MM.1S (cell line): ENCODE data around the gene RPL36AL.

ENCODE experiments used
- DNase-seq: peaks from one replicate; pipeline ENCODE4 v3.0.0-alpha.2; 2015
- H2AFZ ChIP-seq: fragments of 300-600 bp; sonication (generic); 2 replicates; pipeline ENCODE4 v1.6.0; 2016; ENCODE audit warnings: antibody characterized with exemption, low read length
- H3F3A ChIP-seq: fragments of 300-600 bp; sonication (generic); 2 replicates; pipeline ENCODE4 v1.6.1; 2016; ENCODE audit warnings: mild to moderate bottlenecking, antibody characterized with exemption, low read length, moderate library complexity, mixed read lengths; ENCODE audit not compliant: insufficient read depth
- H3K27ac ChIP-seq: fragments of 300-600 bp; sonication (generic); 2 replicates; pipeline ENCODE4 v1.5.1; 2016; ENCODE audit warnings: mild to moderate bottlenecking, low read length
- H3K27me3 ChIP-seq: fragments of 300-600 bp; sonication (generic); replicated peaks from 2 replicates; pipeline ENCODE4 v1.6.0; 2016; ENCODE audit warnings: low read length; ENCODE audit not compliant: insufficient read depth
- H3K36me3 ChIP-seq: fragments of 300-600 bp; sonication (generic); replicated peaks from 2 replicates; pipeline ENCODE4 v1.6.1; 2016; ENCODE audit warnings: mild to moderate bottlenecking, low read length, mixed read lengths; ENCODE audit not compliant: insufficient read depth
- H3K4me1 ChIP-seq: fragments of 300-600 bp; sonication (generic); 2 replicates; pipeline ENCODE4 v1.6.1; 2016; ENCODE audit warnings: low read length, mixed read lengths
- H3K4me2 ChIP-seq: fragments of 300-600 bp; sonication (generic); 2 replicates; pipeline ENCODE4 v1.6.0; 2016; ENCODE audit warnings: low read depth, low read length
- H3K4me3 ChIP-seq: fragments of 300-600 bp; sonication (generic); 2 replicates; pipeline ENCODE4 v1.5.1; 2016; ENCODE audit warnings: low read length, mixed read lengths
- H3K79me2 ChIP-seq: fragments of 300-600 bp; sonication (generic); 2 replicates; pipeline ENCODE4 v1.6.1; 2016; ENCODE audit warnings: mixed run types, low read length, mixed read lengths
- H3K9ac ChIP-seq: fragments of 300-600 bp; sonication (generic); 2 replicates; pipeline ENCODE4 v1.6.1; 2016; ENCODE audit warnings: low read length, mixed read lengths
- H3K9me2 ChIP-seq: fragments of 300-600 bp; sonication (generic); replicated peaks from 2 replicates; pipeline ENCODE4 v1.6.1; 2016; ENCODE audit warnings: mild to moderate bottlenecking, low read length, mixed read lengths; ENCODE audit not compliant: insufficient read depth
- H3K9me3 ChIP-seq: fragments of 300-600 bp; sonication (generic); replicated peaks from 2 replicates; pipeline ENCODE4 v1.6.1; 2016; ENCODE audit warnings: mild to moderate bottlenecking, low read length, mixed read lengths; ENCODE audit not compliant: insufficient read depth
- H4K20me1 ChIP-seq: fragments of 300-600 bp; sonication (generic); 2 replicates; pipeline ENCODE4 v1.6.1; 2016; ENCODE audit warnings: mild to moderate bottlenecking, low read length, moderate library complexity, mixed read lengths; ENCODE audit not compliant: insufficient read depth
- CTCF ChIP-seq: fragments of 300-600 bp; sonication (generic); IDR thresholded peaks from 2 replicates; pipeline ENCODE4 v1.5.1; 2016; ENCODE audit warnings: antibody characterized with exemption, low read length, mixed read lengths
- EZH2 ChIP-seq: fragments of 300-600 bp; sonication (generic); optimal IDR thresholded peaks from 2 replicates; pipeline ENCODE3; 2017; ENCODE audit warnings: low read depth, mild to moderate bottlenecking, antibody characterized with exemption, low read length, mixed read lengths
- EZH2phosphoT487 ChIP-seq: fragments of 300-600 bp; sonication (generic); IDR thresholded peaks from 2 replicates; pipeline ENCODE4 v1.6.1; 2018; ENCODE audit warnings: antibody characterized with exemption, low read length

RPL36AL gene

GRCh38 chr14:49584058-49584457 is 36.4 kb downstream of the RPL36AL start:
- no peak for DNase-seq
- Histone ChIP-seq H3K27me3 (no peaks in the 10 kb centered on the region), H3K4me1 (no peaks in the 10 kb centered on the region), H2AFZ (no peak overlapping the region), H3K9me2 (no peaks in the 10 kb centered on the region), H3K27ac (no peak overlapping the region), H3K4me3 (no peak overlapping the region), H4K20me1 (peaks cover 3% of the 10 kb centered on the region; the same call in 1 of the 2 replicates), H3K9me3 (no peaks in the 10 kb centered on the region), H3K9ac (no peak overlapping the region), H3F3A (peaks cover 13% of the 10 kb centered on the region), H3K4me2 (no peak overlapping the region), H3K36me3 (no peaks in the 10 kb centered on the region; the same call in 1 of the 2 replicates), H3K79me2 (peaks cover 44% of the 10 kb centered on the region)
- TF ChIP-seq CTCF: no peak
- TF ChIP-seq EZH2: no peak

GRCh38 chr14:49583629-49584028 is 36.8 kb downstream of the RPL36AL start:
- Histone ChIP-seq H3K27ac (no peak overlapping the region), H3K4me2 (no peak overlapping the region), H3F3A (peaks cover 13% of the 10 kb centered on the region), H4K20me1 (peaks cover 3% of the 10 kb centered on the region; the same call in 1 of the 2 replicates), H3K9me3 (no peaks in the 10 kb centered on the region), H2AFZ (no peak overlapping the region), H3K4me3 (no peak overlapping the region), H3K36me3 (no peaks in the 10 kb centered on the region; the same call in 1 of the 2 replicates), H3K79me2 (peaks cover 44% of the 10 kb centered on the region), H3K9ac (no peak overlapping the region), H3K27me3 (no peaks in the 10 kb centered on the region), H3K4me1 (no peaks in the 10 kb centered on the region), H3K9me2 (no peaks in the 10 kb centered on the region)
- TF ChIP-seq EZH2phosphoT487 (no peak), CTCF (no peak), EZH2 (no peak)
- no peak for DNase-seq

- peaks cover 12% of the 10 kb centered on the region for H3F3A ChIP-seq
- no peak for DNase-seq
- H3K36me3 ChIP-seq: no peaks in the 10 kb centered on the region; the same call in 1 of the 2 replicates
- no peak for TF ChIP-seq CTCF
- TF ChIP-seq EZH2: no peak
- no peak for TF ChIP-seq EZH2phosphoT487
- no peak overlapping the region for H3K27ac ChIP-seq
- no peak overlapping the region for H3K9ac ChIP-seq
- no peaks in the 10 kb centered on the region for H3K4me1 ChIP-seq
- no peak overlapping the region for H3K4me3 ChIP-seq
- peaks cover 3% of the 10 kb centered on the region; the same call in 1 of the 2 replicates for H4K20me1 ChIP-seq
- no peaks in the 10 kb centered on the region for H3K27me3 ChIP-seq
- H2AFZ ChIP-seq: no peak overlapping the region
- no peak overlapping the region for H3K4me2 ChIP-seq
- no peaks in the 10 kb centered on the region for H3K9me2 ChIP-seq
- no peaks in the 10 kb centered on the region for H3K9me3 ChIP-seq
- peaks cover 44% of the 10 kb centered on the region for H3K79me2 ChIP-seq
Measured at GRCh38 chr14:49582113-49582977, 38.1 kb downstream of the RPL36AL start.
